Activated gamma-delta T cell treated with anti-CD3 and anti-CD28 coated beads, Interleukin-2, amount 50 U/mL, for 16 hours (primary cell): ENCODE results near the gene BEST2.

Experiments used
- DNase-seq: peaks from one replicate; pipeline ENCODE4 v3.0.0-alpha.2; 2020; ENCODE audit warnings: low read depth

Gene BEST2

GRCh38 chr19:12730064-12730463, 21.5 kb upstream of the BEST2 start:
- no peak for DNase-seq

- no peak for DNase-seq
Observed at GRCh38 chr19:12731337-12731736, 20.3 kb upstream of the BEST2 start.

GRCh38 chr19:12733369-12734214, 18.0 kb upstream of the BEST2 start:
- DNase-seq: no peak

GRCh38 chr19:12736995-12737834, 14.4 kb upstream of the BEST2 start, which contains the start of gene GET3:
TSS of gene GET3 (plus strand) at chr19:12737497. CDS start at chr19:12737506, 9 bp downstream.
- peak; percentile 68 for DNase-seq

GRCh38 chr19:12737835-12738351, 13.7 kb upstream of the BEST2 start:
- no peak for DNase-seq

GRCh38 chr19:12745166-12745897, 6.3 kb upstream of the BEST2 start:
- DNase-seq: no peak

GRCh38 chr19:12748489-12748888, 3.1 kb upstream of the BEST2 start:
- no peak for DNase-seq

GRCh38 chr19:12749938-12750521, 1.6 kb upstream of the BEST2 start:
- no peak for DNase-seq

GRCh38 chr19:12750851-12751250, 740 bp upstream of the BEST2 start:
- no peak for DNase-seq

GRCh38 chr19:12752056-12752781, 628 bp downstream of the BEST2 start:
- DNase-seq: no peak

- no peak for DNase-seq
Observed at GRCh38 chr19:12754465-12755196, 3.0 kb downstream of the BEST2 start.

- DNase-seq: no peak
Observed at GRCh38 chr19:12756150-12756883, 4.7 kb downstream of the BEST2 start.

- DNase-seq: peak; percentile 40
Observed at GRCh38 chr19:12757544-12758274, 6.1 kb downstream of the BEST2 start.

- DNase-seq: no peak
Observed at GRCh38 chr19:12759686-12760085, 8.1 kb downstream of the BEST2 start.

- no peak for DNase-seq
Observed at GRCh38 chr19:12763100-12763499, 11.5 kb downstream of the BEST2 start.

GRCh38 chr19:12764698-12765097, 13.1 kb downstream of the BEST2 start:
- no peak for DNase-seq

GRCh38 chr19:12766051-12766521, 14.5 kb downstream of the BEST2 start:
- DNase-seq: peak; percentile 77

GRCh38 chr19:12767150-12767549, 15.6 kb downstream of the BEST2 start:
- DNase-seq: no peak

- DNase-seq: no peak
Observed at GRCh38 chr19:12767666-12768065, 16.1 kb downstream of the BEST2 start.
